ENCODE results near the gene FLCN.

DNA sequence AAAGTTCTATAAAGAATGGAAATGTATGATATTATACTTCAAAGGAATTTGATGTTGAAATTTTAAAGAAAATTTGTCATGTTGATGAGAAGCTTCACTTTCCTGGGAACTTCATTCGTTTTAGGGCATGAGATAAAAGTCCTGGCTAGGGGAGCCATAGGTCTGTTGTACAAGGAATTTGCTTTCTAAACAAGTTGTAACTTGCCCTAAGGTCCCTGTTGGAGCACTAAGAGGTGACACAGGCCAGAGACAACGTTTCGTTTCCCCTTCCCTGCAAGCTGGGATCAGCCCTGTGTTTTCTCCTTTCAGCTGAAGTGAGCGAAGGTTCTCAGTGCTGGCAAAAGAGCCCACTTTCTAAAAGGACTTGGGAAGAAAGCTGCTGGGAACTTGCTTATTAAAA, 47.4 kb downstream of the FLCN start:
- TF ChIP-seq, protein P1, sequence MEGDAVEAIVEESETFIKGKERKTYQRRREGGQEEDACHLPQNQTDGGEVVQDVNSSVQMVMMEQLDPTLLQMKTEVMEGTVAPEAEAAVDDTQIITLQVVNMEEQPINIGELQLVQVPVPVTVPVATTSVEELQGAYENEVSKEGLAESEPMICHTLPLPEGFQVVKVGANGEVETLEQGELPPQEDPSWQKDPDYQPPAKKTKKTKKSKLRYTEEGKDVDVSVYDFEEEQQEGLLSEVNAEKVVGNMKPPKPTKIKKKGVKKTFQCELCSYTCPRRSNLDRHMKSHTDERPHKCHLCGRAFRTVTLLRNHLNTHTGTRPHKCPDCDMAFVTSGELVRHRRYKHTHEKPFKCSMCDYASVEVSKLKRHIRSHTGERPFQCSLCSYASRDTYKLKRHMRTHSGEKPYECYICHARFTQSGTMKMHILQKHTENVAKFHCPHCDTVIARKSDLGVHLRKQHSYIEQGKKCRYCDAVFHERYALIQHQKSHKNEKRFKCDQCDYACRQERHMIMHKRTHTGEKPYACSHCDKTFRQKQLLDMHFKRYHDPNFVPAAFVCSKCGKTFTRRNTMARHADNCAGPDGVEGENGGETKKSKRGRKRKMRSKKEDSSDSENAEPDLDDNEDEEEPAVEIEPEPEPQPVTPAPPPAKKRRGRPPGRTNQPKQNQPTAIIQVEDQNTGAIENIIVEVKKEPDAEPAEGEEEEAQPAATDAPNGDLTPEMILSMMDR (IDR thresholded peaks at IDR 0.05; ENCODE audit: low read length): no peak
- TF ChIP-seq EZH2 (IDR thresholded peaks at IDR 0.05; ENCODE audit: borderline replicate concordance, low read length): no peak

Measured in OCI-LY1 (cell line).